CD14-positive monocyte (primary cell): ENCODE measurements around the gene GRIK3. TPM values are rescaled to one million over a fixed set of nuclear protein-coding genes. Genes with fewer than 3 reads are reported as not detected.

Experiments used
- DNase-seq, 3 donors: peaks; one replicate each; pipeline ENCODE4 v3.0.0-alpha.2; 2011 to 2022
- H2AFZ ChIP-seq: 2 replicates; pipeline ENCODE4 v1.6.0; 2012; ENCODE audit warnings: mild to moderate bottlenecking, low read depth, low read length, inconsistent platforms; ENCODE audit not compliant: insufficient read depth, poor library complexity, severe bottlenecking
- H3K27ac ChIP-seq, 2 donors: 1 replicate in 1 of 2; 2 replicates in 1 of 2; pipeline ENCODE4 v1.5.1; 2012 to 2013; ENCODE audit warnings: low read length in 2 of 2, control low read depth in 1 of 2, inconsistent platforms in 1 of 2, low read depth in 1 of 2, mild to moderate bottlenecking in 1 of 2
- H3K27me3 ChIP-seq, 2 donors: one replicate each; pipeline versions ENCODE4 v1.6.0 to v1.6.1; 2011 to 2013; ENCODE audit warnings: low read length in 2 of 2; ENCODE audit not compliant: control insufficient read depth in 2 of 2, insufficient read depth in 2 of 2
- H3K36me3 ChIP-seq, 2 donors: replicated peaks in 1 of 2; 1 replicate in 1 of 2; 2 replicates in 1 of 2; pipeline versions ENCODE4 v1.5.1 to v1.6.1; 2012 to 2013; ENCODE audit warnings: low read length in 2 of 2, control low read depth in 1 of 2, inconsistent platforms in 1 of 2, mild to moderate bottlenecking in 1 of 2; ENCODE audit not compliant: insufficient read depth in 2 of 2, control insufficient read depth in 1 of 2
- H3K4me1 ChIP-seq, 2 donors: 1 replicate in 1 of 2; 2 replicates in 1 of 2; pipeline versions ENCODE4 v1.5.1 to v1.6.1; 2012 to 2013; ENCODE audit warnings: low read length in 2 of 2, control low read depth in 1 of 2, inconsistent platforms in 1 of 2, mild to moderate bottlenecking in 1 of 2, moderate library complexity in 1 of 2; ENCODE audit not compliant: insufficient read depth in 2 of 2, control insufficient read depth in 1 of 2
- H3K4me2 ChIP-seq: replicated peaks from 2 replicates; pipeline ENCODE3; 2012; ENCODE audit warnings: low read length, moderate library complexity, mild to moderate bottlenecking; ENCODE audit not compliant: poor library complexity, severe bottlenecking; ENCODE audit errors: extremely low read depth
- H3K4me3 ChIP-seq, 3 experiments: fragments of 200-600 bp in 1 of 3; sonication (generic) in 1 of 3; replicated peaks in 1 of 3; 1 replicate in 2 of 3; 2 replicates in 1 of 3; pipeline ENCODE4 v1.5.1; 2011 to 2013; ENCODE audit warnings: low read length in 3 of 3, mild to moderate bottlenecking in 3 of 3, control low read depth in 2 of 3, low read depth in 2 of 3, inconsistent platforms in 1 of 3, moderate library complexity in 1 of 3
- H3K79me2 ChIP-seq: 2 replicates; pipeline ENCODE4 v1.6.0; 2012; ENCODE audit warnings: mild to moderate bottlenecking, control low read depth, inconsistent platforms, low read length, moderate library complexity; ENCODE audit not compliant: insufficient read depth
- H3K9ac ChIP-seq: 2 replicates; pipeline ENCODE4 v1.6.0; 2017; ENCODE audit warnings: low read length, mild to moderate bottlenecking; ENCODE audit not compliant: insufficient read depth, poor library complexity, severe bottlenecking
- H3K9me3 ChIP-seq, 2 donors: replicated peaks in 1 of 2; 1 replicate in 1 of 2; 2 replicates in 1 of 2; pipeline versions ENCODE4 v1.5.1 to v1.6.1; 2012 to 2013; ENCODE audit warnings: low read length in 2 of 2, control low read depth in 1 of 2; ENCODE audit not compliant: control insufficient read depth in 1 of 2, insufficient read depth in 1 of 2
- H4K20me1 ChIP-seq: 2 replicates; pipeline ENCODE4 v1.6.0; 2012; ENCODE audit warnings: mild to moderate bottlenecking, low read length, control low read depth, moderate library complexity; ENCODE audit not compliant: insufficient read depth
- H3K27ac Mint-ChIP-seq, 7 donors: one replicate each; pipeline ENCODE4 v1.8.0; 2020; ENCODE audit warnings: mild to moderate bottlenecking in 7 of 7, mixed read lengths in 7 of 7, moderate library complexity in 6 of 7, inconsistent platforms in 2 of 7
- H3K27me3 Mint-ChIP-seq, 3 donors: one replicate each; pipeline ENCODE4 v1.8.0; 2021 to 2022; ENCODE audit warnings: low read depth in 3 of 3, mild to moderate bottlenecking in 3 of 3, mixed read lengths in 3 of 3, moderate library complexity in 3 of 3, inconsistent platforms in 1 of 3
- H3K36me3 Mint-ChIP-seq, 2 donors: one replicate each; pipeline ENCODE4 v1.8.0; 2020; ENCODE audit warnings: mixed read lengths in 2 of 2, inconsistent platforms in 1 of 2, mild to moderate bottlenecking in 1 of 2
- H3K4me1 Mint-ChIP-seq: one replicate; pipeline ENCODE4 v1.8.0; 2020; ENCODE audit warnings: mild to moderate bottlenecking, mixed read lengths
- H3K4me3 Mint-ChIP-seq, 2 donors: one replicate each; pipeline ENCODE4 v1.8.0; 2020; ENCODE audit warnings: mild to moderate bottlenecking in 2 of 2, mixed read lengths in 2 of 2, moderate library complexity in 1 of 2
- H3K9me3 Mint-ChIP-seq, 7 donors: one replicate each; pipeline ENCODE4 v1.8.0; 2020 to 2022; ENCODE audit warnings: mixed read lengths in 7 of 7, mild to moderate bottlenecking in 6 of 7, moderate library complexity in 6 of 7, inconsistent platforms in 2 of 7
- WGBS: methylation state at CpG from one replicate; pipeline ENCODE4 v1.1.5; 2013; ENCODE audit warnings: missing lambda C conversion rate; ENCODE audit not compliant: insufficient coverage; 5-methylcytosine and 5-hydroxymethylcytosine counted together
- intact Hi-C, 2 donors: fragments of 100-400 bp; cut with micrococcal nuclease; formaldehyde crosslinking; loops; one replicate each; pipeline versions ENCODE4 v1.15.0 to v1.15.1; 2023
- polyA plus RNA-seq, 3 donors: library from polyadenylated mRNA; depleted of rRNA in 1 of 3; unstranded in 2 of 3; stranded (reverse) in 1 of 3; fragments of 300-500 nt in 2 of 3; fragments of >200 nt in 1 of 3; fragmentation: Illumina TruSeq in 2 of 3; gene quantifications; 1 replicate in 2 of 3; 2 replicates in 1 of 3; pipeline ENCODE4 v1.2.3, GENCODE V29; 2012 to 2021
- TF ChIP-seq, protein P1 (sequence below): fragments of 200-600 bp; IDR thresholded peaks from one replicate; pipeline ENCODE4 v1.8.0; 2022; ENCODE audit warnings: antibody characterized with exemption, mild to moderate bottlenecking

GRIK3 gene
- polyA plus RNA-seq, 3 donors: not detected

GRCh38 chr1:36922071-36922470 lies 112.2 kb downstream of the GRIK3 start:
- Histone ChIP-seq H3K9ac (no peak overlapping the region), H3K36me3 (no peaks in the 10 kb centered on the region), H3K79me2 (no peaks in the 10 kb centered on the region), H3K4me2 (no peak overlapping the region), H3K9me3 (no peaks in the 10 kb centered on the region), H3K4me3 (no peak overlapping the region), H3K27ac (no peak overlapping the region), H4K20me1 (no peaks in the 10 kb centered on the region), H2AFZ (no peak overlapping the region), H3K27me3 (no peaks in the 10 kb centered on the region), H3K4me1 (no peaks in the 10 kb centered on the region)
- TF ChIP-seq, protein P1, sequence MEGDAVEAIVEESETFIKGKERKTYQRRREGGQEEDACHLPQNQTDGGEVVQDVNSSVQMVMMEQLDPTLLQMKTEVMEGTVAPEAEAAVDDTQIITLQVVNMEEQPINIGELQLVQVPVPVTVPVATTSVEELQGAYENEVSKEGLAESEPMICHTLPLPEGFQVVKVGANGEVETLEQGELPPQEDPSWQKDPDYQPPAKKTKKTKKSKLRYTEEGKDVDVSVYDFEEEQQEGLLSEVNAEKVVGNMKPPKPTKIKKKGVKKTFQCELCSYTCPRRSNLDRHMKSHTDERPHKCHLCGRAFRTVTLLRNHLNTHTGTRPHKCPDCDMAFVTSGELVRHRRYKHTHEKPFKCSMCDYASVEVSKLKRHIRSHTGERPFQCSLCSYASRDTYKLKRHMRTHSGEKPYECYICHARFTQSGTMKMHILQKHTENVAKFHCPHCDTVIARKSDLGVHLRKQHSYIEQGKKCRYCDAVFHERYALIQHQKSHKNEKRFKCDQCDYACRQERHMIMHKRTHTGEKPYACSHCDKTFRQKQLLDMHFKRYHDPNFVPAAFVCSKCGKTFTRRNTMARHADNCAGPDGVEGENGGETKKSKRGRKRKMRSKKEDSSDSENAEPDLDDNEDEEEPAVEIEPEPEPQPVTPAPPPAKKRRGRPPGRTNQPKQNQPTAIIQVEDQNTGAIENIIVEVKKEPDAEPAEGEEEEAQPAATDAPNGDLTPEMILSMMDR: no peak
- H3K4me3 Mint-ChIP-seq: no peak overlapping the region
- intact Hi-C loops: no loop called here
- no peaks in the 10 kb centered on the region for H3K4me1 Mint-ChIP-seq
- WGBS: 53% methylated on average over 3 of the region's 5 CpGs
- H3K9me3 Mint-ChIP-seq: no peaks in the 10 kb centered on the region
- no peak for DNase-seq
- H3K27me3 Mint-ChIP-seq: peaks cover 1 to 8% (median 3%) of the 10 kb centered on the region in 3 donors
- no peaks in the 10 kb centered on the region for H3K36me3 Mint-ChIP-seq
- no peak overlapping the region for H3K27ac Mint-ChIP-seq

DNA sequence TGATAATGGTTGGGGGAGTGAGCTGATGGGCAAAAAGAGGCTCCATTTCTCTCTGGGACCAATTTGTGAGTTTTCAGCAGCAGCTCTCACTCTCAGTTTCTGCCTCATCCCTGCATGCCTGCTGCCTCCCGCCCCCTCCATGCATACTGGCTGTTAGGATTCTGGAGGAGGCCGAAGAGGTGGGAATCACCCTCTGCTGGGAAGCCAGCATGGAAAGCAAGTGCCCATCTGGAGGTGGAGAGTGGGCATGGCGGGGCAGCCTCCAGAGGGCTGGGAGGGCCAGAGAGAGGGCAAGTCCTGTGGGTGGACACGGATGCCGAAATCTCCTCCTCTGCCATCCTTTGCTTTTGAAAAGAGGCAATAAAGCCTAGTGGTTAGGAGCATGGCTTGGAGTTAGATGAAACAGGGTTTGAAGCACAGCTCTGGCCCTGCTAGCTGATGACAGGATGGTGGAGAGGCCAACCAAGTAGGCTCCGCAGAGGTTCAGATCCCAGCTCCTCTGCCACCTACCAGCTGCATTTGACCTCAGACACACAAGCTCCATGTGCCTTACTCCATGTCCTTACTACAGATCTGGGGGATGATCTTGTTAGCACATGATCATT lies 113.4 kb downstream of the GRIK3 start:
- H3K4me3 Mint-ChIP-seq: no peak overlapping the region
- Histone ChIP-seq H3K27me3 (no peaks in the 10 kb centered on the region), H3K4me3 (no peak overlapping the region), H3K36me3 (no peaks in the 10 kb centered on the region), H4K20me1 (no peaks in the 10 kb centered on the region), H3K79me2 (no peaks in the 10 kb centered on the region), H3K4me2 (no peak overlapping the region), H3K27ac (no peak overlapping the region), H2AFZ (no peak overlapping the region), H3K9me3 (no peaks in the 10 kb centered on the region), H3K4me1 (no peaks in the 10 kb centered on the region), H3K9ac (no peak overlapping the region)
- H3K27ac Mint-ChIP-seq: no peak overlapping the region
- H3K27me3 Mint-ChIP-seq: peaks cover 0 to 8% (median 3%) of the 10 kb centered on the region in 3 donors
- peaks cover 0 to 2% (median 0%) of the 10 kb centered on the region in 7 donors for H3K9me3 Mint-ChIP-seq
- no peaks in the 10 kb centered on the region for H3K36me3 Mint-ChIP-seq
- no peak for DNase-seq
- WGBS: 70% methylated on average over 2 of the region's 6 CpGs
- H3K4me1 Mint-ChIP-seq: no peaks in the 10 kb centered on the region
- TF ChIP-seq, protein P1: no peak
- intact Hi-C loops: no loop called here
